K562 (cell line): ENCODE data around the gene CD55. TPM values are rescaled to one million over a fixed set of nuclear protein-coding genes. Genes with fewer than 3 reads are reported as not detected.

Experiments used
- ATF7 ChIP-seq: fragments of 450-650 bp; IDR thresholded peaks from 2 replicates; pipeline ENCODE4 v1.7.1; 2014; ENCODE audit warnings: mild to moderate bottlenecking, moderate library complexity
- DIDO1 ChIP-seq: fragments of 450-650 bp; IDR thresholded peaks from 2 replicates; pipeline ENCODE4 v1.6.1; 2016; ENCODE audit warnings: low read depth, missing biosample characterization, missing genetic modification characterization
- FOSL1 ChIP-seq: fragments of 200-800 bp; sonication (Bioruptor generic); conservative IDR thresholded peaks from 2 replicates; pipeline ENCODE4 v1.6.1; 2016; ENCODE audit warnings: missing genetic modification characterization, missing compliant biosample characterization
- FOXJ2 ChIP-seq: fragments of 200-800 bp; sonication (Bioruptor generic); IDR thresholded peaks from 2 replicates; pipeline ENCODE4 v1.6.1; 2016; ENCODE audit warnings: missing genetic modification characterization, missing compliant biosample characterization
- FOXP1 ChIP-seq: sonication (generic); formaldehyde crosslinking; IDR thresholded peaks from 2 replicates; pipeline ENCODE4 v1.8.0; 2022; ENCODE audit warnings: mild to moderate bottlenecking, missing genetic modification reagents
- ID3 ChIP-seq, 2 experiments: fragments of 250-450 bp in 1 of 2; fragments of 450-650 bp in 1 of 2; sonication (Bioruptor Pico) in 1 of 2; IDR thresholded peaks; 2 replicates each; pipeline versions ENCODE4 v1.6.1 to v1.8.0; 2016 to 2021; ENCODE audit warnings: mild to moderate bottlenecking in 2 of 2, moderate library complexity in 2 of 2, missing compliant biosample characterization in 1 of 2, missing genetic modification characterization in 1 of 2
- KLF6 ChIP-seq: fragments of 250-450 bp; sonication (Bioruptor Pico); IDR thresholded peaks from 2 replicates; pipeline ENCODE4 v1.4.0; 2020; ENCODE audit warnings: mild to moderate bottlenecking, moderate library complexity, borderline replicate concordance
- NRF1 ChIP-seq, 2 experiments: fragments of 450-650 bp; IDR thresholded peaks in 1 of 2; conservative IDR thresholded peaks in 1 of 2; 2 replicates each; pipeline ENCODE4 v1.6.1; 2014; ENCODE audit warnings: mild to moderate bottlenecking in 2 of 2
- RBM25 ChIP-seq: fragments of 200-400 bp; formaldehyde crosslinking; IDR thresholded peaks from 2 replicates; pipeline ENCODE4 v1.6.1; 2018; ENCODE audit warnings: low read length, low read depth, moderate library complexity; ENCODE audit not compliant: severe bottlenecking
- SMAD4 ChIP-seq: fragments of 250-450 bp; sonication (Bioruptor Pico); conservative IDR thresholded peaks from 2 replicates; pipeline ENCODE4 v1.8.0; 2021; ENCODE audit warnings: inconsistent platforms, mild to moderate bottlenecking, moderate library complexity
- SOX6 ChIP-seq: fragments of 450-650 bp; IDR thresholded peaks from 2 replicates; pipeline ENCODE4 v1.6.1; 2014; ENCODE audit warnings: mild to moderate bottlenecking
- ZNF277 ChIP-seq: fragments of 250-450 bp; sonication (Bioruptor Pico); IDR thresholded peaks from 2 replicates; pipeline ENCODE4 v1.8.0; 2022; ENCODE audit warnings: inconsistent platforms, mild to moderate bottlenecking, moderate library complexity, borderline replicate concordance
- ZNF764 ChIP-seq: fragments of 250-450 bp; sonication (Bioruptor Pico); IDR thresholded peaks from 2 replicates; pipeline ENCODE4 v1.4.0; 2020; ENCODE audit warnings: low read depth, mild to moderate bottlenecking, moderate library complexity
- ZSCAN32 ChIP-seq: fragments of 450-650 bp; formaldehyde crosslinking; IDR thresholded peaks from 2 replicates; pipeline ENCODE4 v1.4.0; 2020; ENCODE audit warnings: mild to moderate bottlenecking, moderate library complexity
- polyA plus RNA-seq, 8 experiments: library from polyadenylated mRNA; depleted of rRNA in 4 of 8; stranded (reverse) in 5 of 8; unstranded in 3 of 8; fragments of >200 nt; fragmentation: Nextera tagmentation in 2 of 8; fragmentation: Illumina TruSeq in 1 of 8; extraction: Ambion mirVana in 2 of 8; extraction: Trizol in 1 of 8; gene quantifications; 2 replicates each; pipeline versions ENCODE4 v1.2.1 to v1.2.3, GENCODE V29; 2011 to 2014; ENCODE audit warnings: inconsistent platforms in 1 of 8, missing spikeins in 1 of 8
- total RNA-seq, 7 experiments: library from RNA; depleted of rRNA in 6 of 7; stranded (reverse); fragments of >200 nt in 6 of 7; fragmentation: Illumina TruSeq in 2 of 7; extraction: Trizol in 2 of 7; gene quantifications; 2 replicates each; pipeline versions ENCODE4 v1.2.1 to v1.2.3, GENCODE V29; 2011 to 2021; ENCODE audit warnings: low replicate concordance in 1 of 7
- TF ChIP-seq, protein P1 (sequence below): fragments of 450-650 bp; IDR thresholded peaks from 2 replicates; pipeline ENCODE4 v1.7.0; 2016; ENCODE audit warnings: borderline replicate concordance
- TF ChIP-seq, protein P2 (sequence below), 2 experiments: fragments of 450-650 bp; IDR thresholded peaks; 2 replicates each; pipeline ENCODE4 v1.6.1; 2018; ENCODE audit warnings: mild to moderate bottlenecking in 2 of 2, low read depth in 1 of 2; ENCODE audit not compliant: partially characterized antibody in 2 of 2
- TF ChIP-seq, protein P3 (sequence below): fragments of 450-650 bp; IDR thresholded peaks from 2 replicates; pipeline ENCODE4 v1.6.1; 2016

The CD55 gene
- total and polyA plus RNA-seq, 9 of the 15 experiments (the other 6 are each of a cell fraction or from before 2014, with no cell fraction given) = 17.7 to 150 (median 97.0) TPM

- TF ChIP-seq ZNF277 (CRISPR knock-in tag) (no peak), ID3 (CRISPR knock-in tag; IDR thresholded peaks at IDR 0.05) (no peak), ID3 (tag; IDR thresholded peaks at IDR 0.05) (peak; percentile 30; the same call in 1 of the 2 replicates), FOSL1 (peak; percentile 97), KLF6 (CRISPR knock-in tag) (0 out of 2 replicates have a peak, but pooled peaks have one; percentile 5), FOXJ2 (tag) (no peak), ATF7 (peak; percentile 63; the same call in 1 of the 2 replicates), ZSCAN32 (CRISPR knock-in tag) (no peak), ZNF764 (CRISPR knock-in tag) (no peak), SMAD4 (CRISPR knock-in tag) (0 out of 2 replicates have a peak, but pooled peaks have one; percentile 42), RBM25 (no peak), DIDO1 (tag) (0 out of 2 replicates have a peak, but pooled peaks have one; percentile 50), NRF1 (conservative IDR thresholded peaks at IDR 0.05 in 1 of 2, IDR thresholded peaks at IDR 0.05 in 1 of 2) (peak in 1 of 2 experiments; percentile 10; a peak in 1 of 4 replicates), FOXP1 (CRISPR knock-in tag) (no peak), SOX6 (peak; percentile 76)
- TF ChIP-seq, protein P1, sequence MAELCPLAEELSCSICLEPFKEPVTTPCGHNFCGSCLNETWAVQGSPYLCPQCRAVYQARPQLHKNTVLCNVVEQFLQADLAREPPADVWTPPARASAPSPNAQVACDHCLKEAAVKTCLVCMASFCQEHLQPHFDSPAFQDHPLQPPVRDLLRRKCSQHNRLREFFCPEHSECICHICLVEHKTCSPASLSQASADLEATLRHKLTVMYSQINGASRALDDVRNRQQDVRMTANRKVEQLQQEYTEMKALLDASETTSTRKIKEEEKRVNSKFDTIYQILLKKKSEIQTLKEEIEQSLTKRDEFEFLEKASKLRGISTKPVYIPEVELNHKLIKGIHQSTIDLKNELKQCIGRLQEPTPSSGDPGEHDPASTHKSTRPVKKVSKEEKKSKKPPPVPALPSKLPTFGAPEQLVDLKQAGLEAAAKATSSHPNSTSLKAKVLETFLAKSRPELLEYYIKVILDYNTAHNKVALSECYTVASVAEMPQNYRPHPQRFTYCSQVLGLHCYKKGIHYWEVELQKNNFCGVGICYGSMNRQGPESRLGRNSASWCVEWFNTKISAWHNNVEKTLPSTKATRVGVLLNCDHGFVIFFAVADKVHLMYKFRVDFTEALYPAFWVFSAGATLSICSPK = no peak
- TF ChIP-seq, protein P2, sequence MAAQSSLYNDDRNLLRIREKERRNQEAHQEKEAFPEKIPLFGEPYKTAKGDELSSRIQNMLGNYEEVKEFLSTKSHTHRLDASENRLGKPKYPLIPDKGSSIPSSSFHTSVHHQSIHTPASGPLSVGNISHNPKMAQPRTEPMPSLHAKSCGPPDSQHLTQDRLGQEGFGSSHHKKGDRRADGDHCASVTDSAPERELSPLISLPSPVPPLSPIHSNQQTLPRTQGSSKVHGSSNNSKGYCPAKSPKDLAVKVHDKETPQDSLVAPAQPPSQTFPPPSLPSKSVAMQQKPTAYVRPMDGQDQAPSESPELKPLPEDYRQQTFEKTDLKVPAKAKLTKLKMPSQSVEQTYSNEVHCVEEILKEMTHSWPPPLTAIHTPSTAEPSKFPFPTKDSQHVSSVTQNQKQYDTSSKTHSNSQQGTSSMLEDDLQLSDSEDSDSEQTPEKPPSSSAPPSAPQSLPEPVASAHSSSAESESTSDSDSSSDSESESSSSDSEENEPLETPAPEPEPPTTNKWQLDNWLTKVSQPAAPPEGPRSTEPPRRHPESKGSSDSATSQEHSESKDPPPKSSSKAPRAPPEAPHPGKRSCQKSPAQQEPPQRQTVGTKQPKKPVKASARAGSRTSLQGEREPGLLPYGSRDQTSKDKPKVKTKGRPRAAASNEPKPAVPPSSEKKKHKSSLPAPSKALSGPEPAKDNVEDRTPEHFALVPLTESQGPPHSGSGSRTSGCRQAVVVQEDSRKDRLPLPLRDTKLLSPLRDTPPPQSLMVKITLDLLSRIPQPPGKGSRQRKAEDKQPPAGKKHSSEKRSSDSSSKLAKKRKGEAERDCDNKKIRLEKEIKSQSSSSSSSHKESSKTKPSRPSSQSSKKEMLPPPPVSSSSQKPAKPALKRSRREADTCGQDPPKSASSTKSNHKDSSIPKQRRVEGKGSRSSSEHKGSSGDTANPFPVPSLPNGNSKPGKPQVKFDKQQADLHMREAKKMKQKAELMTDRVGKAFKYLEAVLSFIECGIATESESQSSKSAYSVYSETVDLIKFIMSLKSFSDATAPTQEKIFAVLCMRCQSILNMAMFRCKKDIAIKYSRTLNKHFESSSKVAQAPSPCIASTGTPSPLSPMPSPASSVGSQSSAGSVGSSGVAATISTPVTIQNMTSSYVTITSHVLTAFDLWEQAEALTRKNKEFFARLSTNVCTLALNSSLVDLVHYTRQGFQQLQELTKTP (IDR thresholded peaks at IDR 0.05; ENCODE audit: low read depth in 1 of 2, partially characterized antibody in 2 of 2) = peak in 1 of 2 experiments; percentile 49
- TF ChIP-seq, protein P3, sequence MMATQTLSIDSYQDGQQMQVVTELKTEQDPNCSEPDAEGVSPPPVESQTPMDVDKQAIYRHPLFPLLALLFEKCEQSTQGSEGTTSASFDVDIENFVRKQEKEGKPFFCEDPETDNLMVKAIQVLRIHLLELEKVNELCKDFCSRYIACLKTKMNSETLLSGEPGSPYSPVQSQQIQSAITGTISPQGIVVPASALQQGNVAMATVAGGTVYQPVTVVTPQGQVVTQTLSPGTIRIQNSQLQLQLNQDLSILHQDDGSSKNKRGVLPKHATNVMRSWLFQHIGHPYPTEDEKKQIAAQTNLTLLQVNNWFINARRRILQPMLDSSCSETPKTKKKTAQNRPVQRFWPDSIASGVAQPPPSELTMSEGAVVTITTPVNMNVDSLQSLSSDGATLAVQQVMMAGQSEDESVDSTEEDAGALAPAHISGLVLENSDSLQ = peak; percentile 69
These were observed 41.7 kb downstream of the CD55 start (continued) for GRCh38 chr1:207362962-207363860.
